Testis (tissue), 2 donors: ENCODE results near the gene CAMKMT.

Source experiments
- POLR2A ChIP-seq: fragments of 450-650 bp; IDR thresholded peaks from one replicate; pipeline ENCODE4 v1.6.1; 2017; ENCODE audit warnings: antibody characterized with exemption, mild to moderate bottlenecking, moderate library complexity
- TF ChIP-seq, protein P1 (sequence below), 3 experiments: fragments of 450-650 bp in 2 of 3; fragments of 200-600 bp in 1 of 3; sonication (generic) in 1 of 3; IDR thresholded peaks; one replicate each; pipeline ENCODE4 v1.5.1; 2016 to 2019; ENCODE audit warnings: antibody characterized with exemption in 3 of 3, mild to moderate bottlenecking in 2 of 3, moderate library complexity in 1 of 3

- TF ChIP-seq, protein P1, sequence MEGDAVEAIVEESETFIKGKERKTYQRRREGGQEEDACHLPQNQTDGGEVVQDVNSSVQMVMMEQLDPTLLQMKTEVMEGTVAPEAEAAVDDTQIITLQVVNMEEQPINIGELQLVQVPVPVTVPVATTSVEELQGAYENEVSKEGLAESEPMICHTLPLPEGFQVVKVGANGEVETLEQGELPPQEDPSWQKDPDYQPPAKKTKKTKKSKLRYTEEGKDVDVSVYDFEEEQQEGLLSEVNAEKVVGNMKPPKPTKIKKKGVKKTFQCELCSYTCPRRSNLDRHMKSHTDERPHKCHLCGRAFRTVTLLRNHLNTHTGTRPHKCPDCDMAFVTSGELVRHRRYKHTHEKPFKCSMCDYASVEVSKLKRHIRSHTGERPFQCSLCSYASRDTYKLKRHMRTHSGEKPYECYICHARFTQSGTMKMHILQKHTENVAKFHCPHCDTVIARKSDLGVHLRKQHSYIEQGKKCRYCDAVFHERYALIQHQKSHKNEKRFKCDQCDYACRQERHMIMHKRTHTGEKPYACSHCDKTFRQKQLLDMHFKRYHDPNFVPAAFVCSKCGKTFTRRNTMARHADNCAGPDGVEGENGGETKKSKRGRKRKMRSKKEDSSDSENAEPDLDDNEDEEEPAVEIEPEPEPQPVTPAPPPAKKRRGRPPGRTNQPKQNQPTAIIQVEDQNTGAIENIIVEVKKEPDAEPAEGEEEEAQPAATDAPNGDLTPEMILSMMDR (IDR thresholded peaks at IDR 0.05) = no peak
- no peak for TF ChIP-seq POLR2A
Observed at GRCh38 chr2:44716131-44716530, 354.4 kb downstream of the CAMKMT start.
